ACC112 (cell line): ENCODE measurements around the gene KANSL2.
"Not testable (repeated sequence)": the region's sequence is repeated elsewhere in the genome, so short reads cannot be mapped to it uniquely, and the experiment has no call there.

ENCODE experiments used
- H2AFZ ChIP-seq: fragments of 200-600 bp; sonication (generic); one replicate; pipeline ENCODE4 v1.6.0; 2017; ENCODE audit warnings: antibody characterized with exemption, low read length; ENCODE audit not compliant: unreplicated experiment
- H3K27ac ChIP-seq: fragments of 200-600 bp; sonication (generic); 2 replicates; pipeline ENCODE4 v1.5.1; 2014; ENCODE audit warnings: low read depth, mild to moderate bottlenecking, antibody characterized with exemption, low read length, moderate library complexity
- H3K27me3 ChIP-seq: fragments of 200-600 bp; sonication (generic); 2 replicates; pipeline ENCODE4 v1.6.1; 2014; ENCODE audit warnings: mild to moderate bottlenecking, antibody characterized with exemption, low read length, moderate library complexity, mixed read lengths; ENCODE audit not compliant: insufficient read depth
- H3K36me3 ChIP-seq: fragments of 200-600 bp; sonication (generic); 2 replicates; pipeline ENCODE4 v1.6.1; 2016; ENCODE audit warnings: mild to moderate bottlenecking, antibody characterized with exemption, low read length, moderate library complexity, mixed read lengths; ENCODE audit not compliant: insufficient read depth
- H3K4me1 ChIP-seq: fragments of 200-600 bp; sonication (generic); one replicate; pipeline ENCODE4 v1.6.1; 2016; ENCODE audit warnings: low read length, mixed read lengths; ENCODE audit not compliant: insufficient read depth, unreplicated experiment, control insufficient read depth
- H3K4me3 ChIP-seq: fragments of 200-600 bp; sonication (generic); 2 replicates; pipeline ENCODE4 v1.5.1; 2014; ENCODE audit warnings: mild to moderate bottlenecking, low read depth, low read length
- H3K79me2 ChIP-seq: fragments of 200-600 bp; sonication (generic); one replicate; pipeline ENCODE4 v1.6.0; 2016; ENCODE audit warnings: low read length; ENCODE audit not compliant: control insufficient read depth, unreplicated experiment, insufficient read depth

The KANSL2 gene, protein sequence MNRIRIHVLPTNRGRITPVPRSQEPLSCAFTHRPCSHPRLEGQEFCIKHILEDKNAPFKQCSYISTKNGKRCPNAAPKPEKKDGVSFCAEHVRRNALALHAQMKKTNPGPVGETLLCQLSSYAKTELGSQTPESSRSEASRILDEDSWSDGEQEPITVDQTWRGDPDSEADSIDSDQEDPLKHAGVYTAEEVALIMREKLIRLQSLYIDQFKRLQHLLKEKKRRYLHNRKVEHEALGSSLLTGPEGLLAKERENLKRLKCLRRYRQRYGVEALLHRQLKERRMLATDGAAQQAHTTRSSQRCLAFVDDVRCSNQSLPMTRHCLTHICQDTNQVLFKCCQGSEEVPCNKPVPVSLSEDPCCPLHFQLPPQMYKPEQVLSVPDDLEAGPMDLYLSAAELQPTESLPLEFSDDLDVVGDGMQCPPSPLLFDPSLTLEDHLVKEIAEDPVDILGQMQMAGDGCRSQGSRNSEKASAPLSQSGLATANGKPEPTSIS

DNA sequence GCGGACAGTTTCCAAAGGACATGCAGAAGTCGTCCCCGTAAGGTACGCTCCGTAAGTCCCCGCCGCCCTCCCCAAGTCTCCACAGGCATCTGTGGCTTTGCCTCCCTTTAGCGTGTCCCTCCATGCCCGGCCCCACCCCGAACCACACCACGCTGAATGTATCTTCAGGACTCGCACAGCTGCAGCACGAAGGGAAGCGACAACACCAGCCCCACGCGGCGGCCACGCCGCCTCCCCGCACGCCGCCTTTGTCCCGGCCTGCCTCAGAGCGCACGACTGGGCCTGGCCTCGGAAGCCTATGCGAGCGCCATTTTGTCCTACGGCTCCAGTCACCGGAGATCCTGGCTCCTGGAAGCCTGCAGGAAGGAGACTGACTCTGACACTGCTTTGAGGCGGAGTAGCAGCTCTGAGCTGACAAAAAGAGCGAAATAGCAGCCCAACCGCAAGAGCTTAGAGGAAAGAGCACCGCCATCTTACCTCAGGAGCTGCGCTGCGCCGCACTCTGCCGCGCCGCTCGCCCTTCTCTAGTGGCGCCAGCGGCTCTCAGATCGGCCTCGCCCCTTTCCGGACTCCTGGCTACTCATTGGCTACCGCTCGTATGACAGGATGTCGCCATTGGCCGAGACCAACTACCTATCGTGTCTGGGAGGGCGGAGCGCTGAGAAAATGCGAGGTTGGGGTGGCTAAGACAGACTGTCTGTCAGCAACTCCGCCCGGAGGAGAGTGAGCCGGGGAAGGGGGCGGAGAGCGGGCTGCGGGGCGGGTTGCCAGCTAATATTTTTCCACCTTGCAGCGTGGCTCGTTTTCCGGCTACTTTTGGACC is at the start of gene KANSL2:
KANSL2 (minus strand) TSS at position 529 of the 823 bp plus-strand sequence. CDS start 606 bp downstream, outside the sequence.
- Histone ChIP-seq H3K27ac (peak within 1 kb of the TSS; percentile 54), H3K4me1 (peaks cover 33% of the 10 kb centered on the region), H3K36me3 (peaks cover 13% of the 10 kb centered on the region), H2AFZ (peak within 1 kb of the TSS; percentile 87), H3K79me2 (peaks cover 48% of the 10 kb centered on the region), H3K4me3 (peak within 1 kb of the TSS; percentile 81), H3K27me3 (no peaks in the 10 kb centered on the region)

DNA sequence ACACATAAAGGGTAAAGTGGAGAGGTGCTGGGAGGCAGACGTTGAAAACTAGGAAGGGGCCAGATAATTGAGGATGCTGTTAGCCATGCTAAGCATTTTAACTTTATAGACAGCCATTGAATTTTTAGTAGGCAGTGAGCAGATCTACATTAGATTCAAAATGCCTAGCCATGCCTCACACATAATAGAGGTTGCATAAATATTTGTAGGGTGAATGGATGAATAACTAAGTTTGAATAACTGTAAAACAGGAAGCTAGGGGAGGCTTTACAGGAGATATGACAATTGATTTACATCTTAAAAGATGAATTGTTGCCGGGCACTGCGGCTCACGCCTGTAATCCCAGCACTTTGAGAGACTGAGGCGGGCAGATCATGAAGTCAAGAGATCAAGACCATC is 46.8 kb upstream of the KANSL2 start:
- Histone ChIP-seq H3K27me3 (no peaks in the 10 kb centered on the region), H3K4me1 (no peaks in the 10 kb centered on the region)

DNA sequence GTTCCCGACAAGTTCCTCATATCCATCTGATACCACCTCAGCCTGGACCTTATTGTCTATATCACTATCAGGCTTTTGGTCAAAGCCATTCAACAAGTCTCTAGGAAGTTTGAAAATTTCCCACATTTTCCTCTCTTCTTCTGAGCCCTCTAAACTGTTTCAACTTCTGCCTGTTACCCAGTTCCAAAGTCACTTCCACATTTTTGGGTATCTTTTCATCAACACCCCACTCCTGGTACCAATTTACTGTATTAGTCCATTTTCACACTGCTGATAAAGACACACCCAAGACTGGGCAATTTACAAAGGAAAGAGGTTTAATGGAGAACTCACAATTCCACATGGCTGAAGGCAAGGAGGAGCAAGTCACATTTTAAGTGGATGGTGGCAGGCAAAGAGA is 38.7 kb upstream of the KANSL2 start:
- H3K36me3 ChIP-seq, H3K27ac ChIP-seq, H3K4me3 ChIP-seq, H3K79me2 ChIP-seq, H3K27me3 ChIP-seq, H2AFZ ChIP-seq, H3K4me1 ChIP-seq: not testable (repeated sequence)

More for the DNA sequence above, 46.8 kb upstream of the KANSL2 start:
- H3K27ac ChIP-seq, result no peak overlapping the region
- H3K36me3 ChIP-seq, result no peaks in the 10 kb centered on the region
- H2AFZ ChIP-seq, result no peak overlapping the region
- H3K79me2 ChIP-seq, result no peaks in the 10 kb centered on the region
- no peak overlapping the region for H3K4me3 ChIP-seq

DNA sequence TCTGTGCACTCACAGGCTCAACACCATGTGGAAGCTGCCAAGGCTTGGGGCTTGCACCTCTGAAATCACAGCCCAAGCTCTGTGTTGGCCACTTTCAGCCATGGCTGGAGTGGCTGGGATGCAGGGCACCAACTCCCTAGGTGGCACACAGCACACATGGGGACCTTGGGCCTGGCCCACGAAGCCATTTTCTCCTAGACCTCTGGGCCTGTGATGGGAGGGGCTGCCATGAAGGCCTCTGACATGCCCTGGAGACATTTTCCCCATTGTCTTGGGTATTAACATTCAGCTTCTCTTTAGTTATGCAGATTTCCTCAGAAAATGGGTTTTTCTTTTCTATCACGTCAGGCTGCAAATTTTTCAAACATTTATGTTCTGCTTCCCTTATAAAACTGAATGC is 38.1 kb upstream of the KANSL2 start:
- peaks cover 12% of the 10 kb centered on the region for H3K79me2 ChIP-seq
- H3K4me3 ChIP-seq, H3K27me3 ChIP-seq, H2AFZ ChIP-seq, H3K27ac ChIP-seq, H3K4me1 ChIP-seq, H3K36me3 ChIP-seq: not testable (repeated sequence)

DNA sequence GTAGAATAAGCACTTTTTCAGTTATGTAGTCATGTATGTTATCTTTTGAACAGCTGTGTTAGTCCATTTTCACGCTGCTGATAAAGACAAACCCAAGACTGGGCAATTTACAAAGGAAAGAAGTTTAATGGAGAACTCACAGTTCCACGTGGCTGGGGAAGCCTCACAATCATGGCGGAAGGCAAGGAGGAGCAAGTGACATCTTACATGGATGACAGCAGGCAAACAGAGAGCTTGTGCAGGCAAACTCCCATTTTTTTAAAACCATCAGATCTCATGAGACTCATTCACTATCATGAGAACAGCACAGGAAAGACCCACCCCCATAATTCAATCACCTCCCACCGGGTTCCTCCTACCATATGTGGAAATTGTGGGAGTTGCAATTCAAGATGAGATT is 37.0 kb upstream of the KANSL2 start:
- Histone ChIP-seq H3K79me2 (peaks cover 24% of the 10 kb centered on the region), H3K36me3 (peaks cover 11% of the 10 kb centered on the region; the same call in 1 of the 2 replicates), H3K4me1 (peaks cover 11% of the 10 kb centered on the region)
- not testable (repeated sequence) for H3K27ac ChIP-seq, H3K27me3 ChIP-seq, H3K4me3 ChIP-seq, H2AFZ ChIP-seq

DNA sequence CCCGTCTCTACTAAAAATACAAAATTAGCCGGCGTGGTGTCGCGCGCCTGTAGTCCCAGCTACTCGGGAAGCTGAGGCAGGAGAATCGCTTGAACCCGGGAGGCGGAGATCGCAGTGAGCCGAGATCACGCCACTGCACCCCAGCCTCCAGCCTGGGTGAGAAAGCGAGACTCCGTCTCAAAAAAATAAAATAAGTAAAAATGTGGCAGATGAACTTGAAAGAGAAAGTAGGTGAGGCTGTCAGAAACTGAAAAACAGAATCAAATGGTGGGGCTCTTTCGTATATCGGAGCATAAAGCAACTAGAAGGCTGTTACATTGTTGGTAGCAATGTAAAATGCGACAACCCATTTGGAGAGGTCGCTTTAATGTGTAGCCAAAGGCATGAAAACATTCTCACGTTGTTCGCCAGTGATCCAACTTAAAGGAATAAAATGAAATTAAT is 35.2 kb upstream of the KANSL2 start:
- H3K36me3 ChIP-seq, result peaks cover 20% of the 10 kb centered on the region
- no peaks in the 10 kb centered on the region for H3K27me3 ChIP-seq
- H3K27ac ChIP-seq, result peak overlapping the region; percentile 89
- peak overlapping the region; percentile 95 for H3K4me3 ChIP-seq
- peak overlapping the region; percentile 90 for H2AFZ ChIP-seq
- peaks cover 17% of the 10 kb centered on the region for H3K4me1 ChIP-seq
- peaks cover 41% of the 10 kb centered on the region for H3K79me2 ChIP-seq

DNA sequence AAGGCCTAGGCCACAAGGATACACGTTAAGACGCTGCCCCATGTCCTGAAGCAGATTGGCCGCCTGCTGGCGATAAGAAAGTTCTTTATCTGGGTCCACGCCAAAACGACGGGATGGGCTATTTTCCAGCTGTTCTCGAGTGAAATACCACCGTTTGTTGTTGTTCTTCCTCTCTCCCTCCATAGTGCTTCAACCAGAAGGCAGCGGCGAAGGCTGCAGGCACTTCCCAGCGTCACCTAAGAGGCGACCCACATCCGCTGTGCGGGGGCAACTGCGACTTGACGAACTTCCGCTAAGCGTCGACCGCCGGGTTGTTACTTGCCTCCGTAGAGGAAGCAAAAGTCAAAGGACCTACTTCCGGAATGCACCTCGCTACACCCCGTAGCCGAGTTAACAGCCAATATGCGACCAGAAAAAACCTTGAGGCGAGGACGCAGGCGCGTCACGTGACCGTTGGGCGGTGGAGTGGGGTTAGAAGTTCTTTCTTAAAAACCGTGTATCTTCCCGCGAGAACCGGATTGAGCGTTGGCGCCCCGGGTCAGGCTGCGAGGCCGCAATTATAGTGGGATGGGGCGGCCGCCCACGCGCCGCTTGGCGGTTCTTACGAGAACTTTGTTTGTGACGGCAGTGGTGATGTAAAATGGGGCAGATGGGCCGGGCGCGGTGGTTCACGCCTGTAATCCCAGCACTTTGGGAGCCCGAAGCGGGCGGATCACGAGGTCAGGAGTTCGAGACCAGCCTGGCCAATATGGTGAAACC is 34.6 kb upstream of the KANSL2 start, which contains the start of gene CCNT1:
CCNT1 (minus strand) TSS at position 215 of the 759 bp plus-strand sequence; CDS start at position 183, 32 bp downstream.
- H3K4me3 ChIP-seq, result peak within 1 kb of the TSS; percentile 95
- H2AFZ ChIP-seq, result peak within 1 kb of the TSS; percentile 90
- peaks cover 45% of the 10 kb centered on the region for H3K79me2 ChIP-seq
- H3K4me1 ChIP-seq, result peaks cover 17% of the 10 kb centered on the region
- H3K27me3 ChIP-seq, result no peaks in the 10 kb centered on the region
- H3K36me3 ChIP-seq, result peaks cover 23% of the 10 kb centered on the region
- peak within 1 kb of the TSS; percentile 89 for H3K27ac ChIP-seq

DNA sequence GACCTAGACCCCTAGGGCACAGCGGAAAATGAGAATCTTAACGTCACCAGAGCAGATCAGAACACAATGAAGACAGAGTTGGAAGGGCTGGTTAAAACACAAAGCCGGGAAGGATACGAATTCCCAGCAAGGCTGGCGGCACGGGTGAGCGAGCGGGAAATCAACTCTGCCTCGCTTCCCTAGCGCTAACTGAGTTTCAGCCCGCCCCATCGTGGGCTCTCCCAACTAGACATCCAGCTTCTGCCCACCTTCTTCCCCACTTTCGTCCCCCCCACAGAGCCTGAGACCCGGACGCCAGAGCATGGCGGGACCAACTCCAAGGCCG is 34.1 kb upstream of the KANSL2 start:
- H2AFZ ChIP-seq, result peak overlapping the region; percentile 41
- peaks cover 49% of the 10 kb centered on the region for H3K79me2 ChIP-seq
- peaks cover 27% of the 10 kb centered on the region for H3K36me3 ChIP-seq
- peak overlapping the region; percentile 95 for H3K4me3 ChIP-seq
- peaks cover 17% of the 10 kb centered on the region for H3K4me1 ChIP-seq
- peak overlapping the region; percentile 89 for H3K27ac ChIP-seq
- H3K27me3 ChIP-seq, result no peaks in the 10 kb centered on the region

DNA sequence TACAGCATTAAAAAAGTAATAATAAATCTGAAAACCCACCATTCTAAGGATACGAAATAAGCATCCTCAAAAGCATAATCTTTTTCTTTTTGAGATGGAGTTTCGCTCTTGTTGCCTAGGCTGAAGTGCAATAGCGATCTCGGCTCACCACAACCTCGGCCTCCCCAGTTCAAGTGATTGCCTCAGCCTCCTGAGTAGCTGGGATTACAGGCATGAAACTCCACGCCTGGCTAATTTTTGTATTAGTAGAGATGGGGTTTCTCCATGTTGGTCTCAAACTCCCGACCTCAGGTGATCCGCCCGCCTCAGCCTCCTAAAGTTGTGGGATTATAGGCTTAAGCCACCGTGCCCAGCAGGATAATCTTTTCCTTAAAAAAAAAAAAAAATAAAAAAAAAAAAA is 30.2 kb upstream of the KANSL2 start:
- Histone ChIP-seq H3K27me3 (no peaks in the 10 kb centered on the region), H3K27ac (no peak overlapping the region), H3K4me3 (no peak overlapping the region), H3K4me1 (peaks cover 17% of the 10 kb centered on the region), H3K79me2 (peaks cover 81% of the 10 kb centered on the region), H2AFZ (no peak overlapping the region), H3K36me3 (peaks cover 27% of the 10 kb centered on the region)

DNA sequence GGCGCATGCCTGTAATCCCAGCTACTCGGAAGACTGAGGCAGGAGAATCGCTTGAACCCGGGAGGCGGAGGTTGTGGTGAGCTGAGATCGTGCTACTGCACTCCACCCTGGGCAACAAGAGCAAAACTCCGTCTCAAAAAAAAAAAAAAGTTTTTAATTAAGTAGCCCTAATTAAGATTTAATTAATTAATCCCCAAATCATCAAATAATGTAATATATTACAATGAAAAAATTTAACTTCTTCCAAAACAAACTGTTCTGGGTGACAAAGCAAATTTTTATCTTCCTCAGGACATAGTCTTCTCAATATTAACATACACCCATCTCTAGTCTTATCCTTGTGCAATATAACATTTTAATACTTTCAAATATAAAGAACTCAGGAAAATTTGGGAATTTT is 16.8 kb upstream of the KANSL2 start:
- Histone ChIP-seq H3K36me3 (peaks cover 34% of the 10 kb centered on the region), H3K79me2 (peaks cover 18% of the 10 kb centered on the region)
- not testable (repeated sequence) for H3K4me1 ChIP-seq, H2AFZ ChIP-seq, H3K27me3 ChIP-seq, H3K4me3 ChIP-seq, H3K27ac ChIP-seq
